HL-60 (cell line): ENCODE results near the gene PSMB7.

ENCODE experiments used
- CTCF ChIP-seq: IDR thresholded peaks from one replicate; pipeline ENCODE4 v1.5.1; 2011; ENCODE audit warnings: low read length, control low read depth, inconsistent platforms; ENCODE audit not compliant: insufficient read depth
- GABPA ChIP-seq: IDR thresholded peaks from 2 replicates; pipeline ENCODE4 v1.6.1; 2012; ENCODE audit warnings: low read depth
- POLR2AphosphoS5 ChIP-seq: IDR thresholded peaks from 2 replicates; pipeline ENCODE4 v1.6.1; 2012; ENCODE audit warnings: low read depth
- REST ChIP-seq: IDR thresholded peaks from 2 replicates; pipeline ENCODE4 v1.6.1; 2012; ENCODE audit warnings: low read depth; ENCODE audit not compliant: insufficient replicate concordance

GRCh38 chr9:124436320-124436719 lies 21.1 kb upstream of the PSMB7 start:
- TF ChIP-seq CTCF: no peak
- no peak for TF ChIP-seq POLR2AphosphoS5
- no peak for TF ChIP-seq GABPA
- no peak for TF ChIP-seq REST
